H9 (cell line): ENCODE data around the gene HRH1. TPM values are rescaled to one million over a fixed set of nuclear protein-coding genes. Genes with fewer than 3 reads are reported as not detected.

Experiments used
- DNase-seq: peaks from one replicate; pipeline ENCODE4 v3.0.0-alpha.2; 2017
- H2AFZ ChIP-seq: one replicate; pipeline ENCODE4 v1.6.1; 2013; ENCODE audit warnings: mild to moderate bottlenecking, low read length, control low read depth, moderate library complexity
- H2AK5ac ChIP-seq: 2 replicates; pipeline ENCODE4 v1.6.1; 2013; ENCODE audit warnings: low read length, control low read depth, mixed read lengths; ENCODE audit not compliant: insufficient read length
- H2BK120ac ChIP-seq: one replicate; pipeline ENCODE4 v1.6.1; 2013; ENCODE audit warnings: low read depth, mild to moderate bottlenecking, low read length, control low read depth, inconsistent platforms; ENCODE audit not compliant: poor library complexity, severe bottlenecking
- H2BK12ac ChIP-seq: 2 replicates; pipeline ENCODE4 v1.6.1; 2013; ENCODE audit warnings: low read length, control low read depth, mixed read lengths, low read depth; ENCODE audit not compliant: insufficient read length
- H2BK15ac ChIP-seq: 2 replicates; pipeline ENCODE4 v1.6.1; 2013; ENCODE audit warnings: low read depth, low read length, control low read depth
- H2BK20ac ChIP-seq: one replicate; pipeline ENCODE4 v1.6.1; 2013; ENCODE audit warnings: low read depth, mild to moderate bottlenecking, low read length, control low read depth, inconsistent platforms; ENCODE audit not compliant: poor library complexity, severe bottlenecking
- H2BK5ac ChIP-seq: 2 replicates; pipeline ENCODE4 v1.6.1; 2013; ENCODE audit warnings: low read length, control low read depth, mixed read lengths; ENCODE audit not compliant: insufficient read length
- H3K14ac ChIP-seq: 2 replicates; pipeline ENCODE4 v1.6.1; 2013; ENCODE audit warnings: low read length, control low read depth; ENCODE audit not compliant: insufficient read depth
- H3K18ac ChIP-seq: 2 replicates; pipeline ENCODE4 v1.6.1; 2013; ENCODE audit warnings: low read depth, mild to moderate bottlenecking, mixed read lengths, low read length, control low read depth; ENCODE audit not compliant: insufficient read length
- H3K23ac ChIP-seq: 2 replicates; pipeline ENCODE4 v1.6.1; 2013; ENCODE audit warnings: low read length, control low read depth, mixed read lengths, low read depth; ENCODE audit not compliant: insufficient read length
- H3K23me2 ChIP-seq: 2 replicates; pipeline ENCODE4 v1.6.1; 2013; ENCODE audit warnings: low read depth, mild to moderate bottlenecking, mixed read lengths, low read length, control low read depth; ENCODE audit not compliant: insufficient read length, poor library complexity, severe bottlenecking
- H3K27ac ChIP-seq: 2 replicates; pipeline ENCODE4 v1.5.1; 2013; ENCODE audit warnings: low read length, control low read depth, mixed read lengths, low read depth; ENCODE audit not compliant: insufficient read length
- H3K27me3 ChIP-seq: 2 replicates; pipeline ENCODE4 v1.6.1; 2013; ENCODE audit warnings: low read length, control low read depth, inconsistent platforms; ENCODE audit not compliant: insufficient read depth
- H3K4ac ChIP-seq: 2 replicates; pipeline ENCODE4 v1.6.1; 2013; ENCODE audit warnings: low read depth, mild to moderate bottlenecking, control low read depth, inconsistent platforms, low read length, moderate library complexity
- H3K4me1 ChIP-seq: 2 replicates; pipeline ENCODE4 v1.6.1; 2013; ENCODE audit warnings: low read length, control low read depth, inconsistent platforms; ENCODE audit not compliant: insufficient read depth
- H3K4me2 ChIP-seq: 2 replicates; pipeline ENCODE4 v1.6.1; 2013; ENCODE audit warnings: low read length, control low read depth, mixed read lengths; ENCODE audit not compliant: insufficient read length, insufficient read depth
- H3K56ac ChIP-seq: 2 replicates; pipeline ENCODE4 v1.6.1; 2013; ENCODE audit warnings: low read depth, mild to moderate bottlenecking, mixed read lengths, low read length, control low read depth; ENCODE audit not compliant: insufficient read length
- H3K79me1 ChIP-seq: 2 replicates; pipeline ENCODE4 v1.6.1; 2013; ENCODE audit warnings: low read depth, mild to moderate bottlenecking, moderate library complexity, low read length, control low read depth, inconsistent platforms; ENCODE audit not compliant: insufficient read depth, poor library complexity, severe bottlenecking
- H3K79me2 ChIP-seq: 2 replicates; pipeline ENCODE4 v1.6.1; 2013; ENCODE audit warnings: low read length, control low read depth, inconsistent platforms; ENCODE audit not compliant: insufficient read depth
- H3K9ac ChIP-seq: 2 replicates; pipeline ENCODE4 v1.6.1; 2013; ENCODE audit warnings: low read length, control low read depth, mixed read lengths; ENCODE audit not compliant: insufficient read length; ENCODE audit errors: extremely low read depth
- H3K9me3 ChIP-seq: one replicate; pipeline ENCODE4 v1.6.1; 2013; ENCODE audit warnings: low read depth, low read length, inconsistent platforms; ENCODE audit not compliant: control insufficient read depth
- H3T11ph ChIP-seq: one replicate; pipeline ENCODE4 v1.6.1; 2013; ENCODE audit warnings: mild to moderate bottlenecking, low read length, control low read depth, inconsistent platforms
- H4K20me1 ChIP-seq: one replicate; pipeline ENCODE4 v1.6.1; 2013; ENCODE audit not compliant: control insufficient read depth, insufficient read length, insufficient read depth
- H4K5ac ChIP-seq: 2 replicates; pipeline ENCODE4 v1.6.1; 2013; ENCODE audit warnings: low read depth, mild to moderate bottlenecking, mixed read lengths, low read length, control low read depth; ENCODE audit not compliant: insufficient read length
- H4K8ac ChIP-seq: replicated peaks from 2 replicates; pipeline ENCODE4 v1.6.1; 2013; ENCODE audit warnings: low read length, control low read depth, mixed read lengths, low read depth; ENCODE audit not compliant: insufficient read length
- H4K91ac ChIP-seq: 2 replicates; pipeline ENCODE4 v1.6.1; 2013; ENCODE audit warnings: low read depth, mild to moderate bottlenecking, moderate library complexity, mixed read lengths, low read length, control low read depth; ENCODE audit not compliant: insufficient read length
- H3K27ac Mint-ChIP-seq, 3 experiments: 2 replicates in 2 of 3; 3 replicates in 1 of 3; pipeline ENCODE4 v1.8.0; 2020 to 2021; ENCODE audit warnings: mixed read lengths in 3 of 3, mild to moderate bottlenecking in 1 of 3, moderate library complexity in 1 of 3
- H3K27me3 Mint-ChIP-seq: 2 replicates; pipeline ENCODE4 v1.8.0; 2021; ENCODE audit warnings: low read depth, mild to moderate bottlenecking, moderate library complexity, mixed read lengths
- H3K36me3 Mint-ChIP-seq, 3 experiments: 2 replicates in 2 of 3; 3 replicates in 1 of 3; pipeline ENCODE4 v1.8.0; 2020 to 2021; ENCODE audit warnings: low read depth in 3 of 3, mixed read lengths in 3 of 3; ENCODE audit not compliant: insufficient read depth in 1 of 3
- H3K4me1 Mint-ChIP-seq, 2 experiments: 2 replicates each; pipeline ENCODE4 v1.8.0; 2020; ENCODE audit warnings: mixed read lengths in 2 of 2
- H3K4me3 Mint-ChIP-seq, 2 experiments: 2 replicates in 1 of 2; 3 replicates in 1 of 2; pipeline ENCODE4 v1.8.0; 2020 to 2021; ENCODE audit warnings: mild to moderate bottlenecking in 2 of 2, mixed read lengths in 2 of 2, moderate library complexity in 1 of 2
- H3K9me3 Mint-ChIP-seq, 2 experiments: 2 replicates in 1 of 2; 3 replicates in 1 of 2; pipeline ENCODE4 v1.8.0; 2020; ENCODE audit warnings: mild to moderate bottlenecking in 2 of 2, mixed read lengths in 2 of 2, moderate library complexity in 1 of 2
- CTCF ChIP-seq: fragments of 200-600 bp; sonication (generic); conservative IDR thresholded peaks from 3 replicates; pipeline ENCODE4 v1.8.0; 2021; ENCODE audit warnings: antibody characterized with exemption, mild to moderate bottlenecking
- WGBS: extraction: QIAGEN DNeasy Blood & Tissue Kit; methylation state at CpG from one replicate; pipeline ENCODE4 v1.1.7; 2013; ENCODE audit warnings: missing lambda C conversion rate, low lambda C conversion rate, mixed read lengths; ENCODE audit not compliant: insufficient read length; ENCODE audit errors: extremely low coverage; 5-methylcytosine and 5-hydroxymethylcytosine counted together
- total RNA-seq: library from RNA; stranded (reverse); gene quantifications from 2 replicates; pipeline ENCODE4 v1.2.1, GENCODE V29; 2021

HRH1 gene
- total RNA-seq, 1 experiment from 2014 or later: 0.74 TPM

- Histone ChIP-seq H3K27ac (no peak overlapping the region), H3K56ac (no peak overlapping the region), H2BK12ac (no peak overlapping the region), H4K91ac (no peak overlapping the region), H3K4ac (no peak overlapping the region), H2AK5ac (no peak overlapping the region), H3K18ac (no peak overlapping the region), H3K4me1 (no peaks in the 10 kb centered on the region), H3K4me2 (no peak overlapping the region), H2AFZ (no peak overlapping the region), H3K79me2 (no peaks in the 10 kb centered on the region), H3K9me3 (no peaks in the 10 kb centered on the region), H4K8ac (no peak overlapping the region), H3T11ph (no peak overlapping the region), H2BK15ac (no peak overlapping the region), H3K23me2 (no peaks in the 10 kb centered on the region), H4K20me1 (no peaks in the 10 kb centered on the region), H2BK120ac (no peak overlapping the region), H3K27me3 (0 out of 2 replicates have a peak, but pooled peaks cover 3% of the 10 kb centered on the region), H4K5ac (no peak overlapping the region), H2BK5ac (no peak overlapping the region), H2BK20ac (no peak overlapping the region), H3K79me1 (no peaks in the 10 kb centered on the region), H3K14ac (no peak overlapping the region), H3K9ac (no peak overlapping the region), H3K23ac (no peak overlapping the region)
- no peaks in the 10 kb centered on the region; a peak in 1 of 5 replicates for H3K9me3 Mint-ChIP-seq
- H3K36me3 Mint-ChIP-seq: no peaks in the 10 kb centered on the region
- H3K4me1 Mint-ChIP-seq: no peaks in the 10 kb centered on the region
- no peak overlapping the region for H3K27ac Mint-ChIP-seq
- DNase-seq: no peak
- H3K4me3 Mint-ChIP-seq: no peak overlapping the region
- no peak for TF ChIP-seq CTCF
- WGBS: no CpG with 5 or more reads among the region's 3 CpGs
- peaks cover 40% of the 10 kb centered on the region for H3K27me3 Mint-ChIP-seq
Observed at GRCh38 chr3:11145888-11146287, 8.4 kb upstream of the HRH1 start.
